Body of pancreas (tissue), 4 donors: Measurements from ENCODE around the gene SH3TC1. TPM values are rescaled to one million over a fixed set of nuclear protein-coding genes. Genes with fewer than 3 reads are reported as not detected.

Experiments used
- ATAC-seq: fragments of 150-250 bp; one replicate; pipeline ENCODE4 v1.9.1; 2016
- DNase-seq, 4 donors: peaks; one replicate each; pipeline ENCODE4 v3.0.0-alpha.2; 2019
- H3K27ac ChIP-seq, 4 donors: fragments of 200-600 bp; sonication (generic); 1 replicate in 3 of 4; 2 replicates in 1 of 4; pipeline versions ENCODE4 v1.5.1 to v1.6.1; 2016 to 2019; ENCODE audit warnings: mild to moderate bottlenecking in 1 of 4, mixed read lengths in 1 of 4, moderate library complexity in 1 of 4
- H3K27me3 ChIP-seq, 2 donors: fragments of 200-600 bp; sonication (generic); one replicate each; pipeline ENCODE4 v1.6.0; 2016; ENCODE audit warnings: mild to moderate bottlenecking in 1 of 2
- H3K36me3 ChIP-seq, 2 donors: fragments of 200-600 bp; sonication (generic); replicated peaks in 1 of 2; 2 replicates each; pipeline ENCODE4 v1.5.1; 2016; ENCODE audit warnings: low read depth in 2 of 2; ENCODE audit not compliant: insufficient read depth in 1 of 2
- H3K4me1 ChIP-seq: fragments of 200-600 bp; sonication (generic); one replicate; pipeline ENCODE4 v1.6.0; 2016
- H3K4me3 ChIP-seq, 2 donors: fragments of 200-600 bp; sonication (generic); 1 replicate in 1 of 2; 2 replicates in 1 of 2; pipeline ENCODE4 v1.5.1; 2016 to 2019
- H3K9me3 ChIP-seq, 3 donors: fragments of 200-600 bp; sonication (generic); 1 replicate in 2 of 3; 2 replicates in 1 of 3; pipeline ENCODE4 v1.5.1; 2016
- POLR2A ChIP-seq, 3 donors: fragments of 450-650 bp; IDR thresholded peaks; one replicate each; pipeline ENCODE4 v1.6.1; 2016; ENCODE audit warnings: antibody characterized with exemption in 3 of 3, mild to moderate bottlenecking in 2 of 3
- WGBS, 2 donors: methylation state at CpG; one replicate each; pipeline ENCODE4 v1.1.5; 2017; 5-methylcytosine and 5-hydroxymethylcytosine counted together
- intact Hi-C: fragments of 100-400 bp; cut with DNase I; formaldehyde crosslinking; loops from one replicate; pipeline ENCODE4 v1.15.1; 2023
- total RNA-seq, 2 donors: library from RNA; depleted of rRNA; stranded (reverse); fragments of >200 nt; gene quantifications; one replicate each; pipeline ENCODE4 v1.1.0, GENCODE V29; 2016
- TF ChIP-seq, protein P1 (sequence below), 7 experiments: fragments of 450-650 bp in 4 of 7; fragments of 200-600 bp in 3 of 7; sonication (generic) in 3 of 7; IDR thresholded peaks; one replicate each; pipeline ENCODE4 v1.5.1; 2016 to 2019; ENCODE audit warnings: antibody characterized with exemption in 7 of 7

Gene SH3TC1
- total RNA-seq, 2 donors from 2014 or later: 31.1 to 103 TPM

DNA sequence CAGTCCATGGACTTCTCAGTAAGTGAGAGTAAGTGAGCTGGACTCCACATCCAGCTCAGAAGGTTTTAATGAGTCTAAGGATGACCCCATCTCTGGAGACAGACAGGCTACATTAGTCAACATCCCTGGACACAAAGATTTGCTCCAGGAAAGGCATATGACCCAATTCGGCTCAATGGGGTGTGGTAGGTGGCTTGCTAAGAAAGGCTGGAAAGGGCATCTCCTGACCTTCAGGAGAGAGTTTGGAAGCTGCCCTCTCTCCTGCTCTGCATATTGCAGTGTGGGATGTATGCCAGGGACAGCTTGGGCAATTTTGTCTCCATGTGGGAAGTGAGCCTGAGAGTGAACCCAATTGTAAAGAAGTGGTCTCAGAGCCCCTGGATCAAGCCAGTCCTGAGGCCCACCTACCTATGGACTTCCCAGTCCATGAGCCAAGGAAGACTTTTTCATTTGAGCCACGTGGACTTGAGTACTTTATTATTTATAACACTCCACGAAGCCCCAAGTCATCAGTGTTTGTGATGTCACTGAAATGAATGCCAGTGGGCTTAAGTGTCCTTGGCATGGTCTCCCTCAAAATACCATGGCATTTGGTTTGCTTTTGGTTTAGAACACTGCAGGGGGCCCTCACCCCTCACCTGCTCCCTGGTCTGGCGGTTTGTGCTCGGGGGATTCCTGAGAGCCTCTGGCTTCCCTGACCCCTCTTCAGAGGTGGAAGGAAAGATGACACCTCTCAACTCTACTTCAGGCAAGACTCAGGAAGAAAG is 30.1 kb upstream of the SH3TC1 start:
- no peaks in the 10 kb centered on the region for H3K27me3 ChIP-seq
- intact Hi-C loops: no loop called here
- no peak overlapping the region for H3K27ac ChIP-seq
- peaks cover 6% of the 10 kb centered on the region for H3K4me1 ChIP-seq
- no peak overlapping the region for H3K4me3 ChIP-seq
- ATAC-seq: no peak
- DNase-seq: no peak
- H3K36me3 ChIP-seq: no peaks in the 10 kb centered on the region
- TF ChIP-seq, protein P1, sequence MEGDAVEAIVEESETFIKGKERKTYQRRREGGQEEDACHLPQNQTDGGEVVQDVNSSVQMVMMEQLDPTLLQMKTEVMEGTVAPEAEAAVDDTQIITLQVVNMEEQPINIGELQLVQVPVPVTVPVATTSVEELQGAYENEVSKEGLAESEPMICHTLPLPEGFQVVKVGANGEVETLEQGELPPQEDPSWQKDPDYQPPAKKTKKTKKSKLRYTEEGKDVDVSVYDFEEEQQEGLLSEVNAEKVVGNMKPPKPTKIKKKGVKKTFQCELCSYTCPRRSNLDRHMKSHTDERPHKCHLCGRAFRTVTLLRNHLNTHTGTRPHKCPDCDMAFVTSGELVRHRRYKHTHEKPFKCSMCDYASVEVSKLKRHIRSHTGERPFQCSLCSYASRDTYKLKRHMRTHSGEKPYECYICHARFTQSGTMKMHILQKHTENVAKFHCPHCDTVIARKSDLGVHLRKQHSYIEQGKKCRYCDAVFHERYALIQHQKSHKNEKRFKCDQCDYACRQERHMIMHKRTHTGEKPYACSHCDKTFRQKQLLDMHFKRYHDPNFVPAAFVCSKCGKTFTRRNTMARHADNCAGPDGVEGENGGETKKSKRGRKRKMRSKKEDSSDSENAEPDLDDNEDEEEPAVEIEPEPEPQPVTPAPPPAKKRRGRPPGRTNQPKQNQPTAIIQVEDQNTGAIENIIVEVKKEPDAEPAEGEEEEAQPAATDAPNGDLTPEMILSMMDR (IDR thresholded peaks at IDR 0.05): no peak
- TF ChIP-seq POLR2A (IDR thresholded peaks at IDR 0.05): no peak
- 82 to 84% methylated on average over 5 of the region's 5 CpGs for WGBS, 2 donors
- H3K9me3 ChIP-seq: no peaks in the 10 kb centered on the region

DNA sequence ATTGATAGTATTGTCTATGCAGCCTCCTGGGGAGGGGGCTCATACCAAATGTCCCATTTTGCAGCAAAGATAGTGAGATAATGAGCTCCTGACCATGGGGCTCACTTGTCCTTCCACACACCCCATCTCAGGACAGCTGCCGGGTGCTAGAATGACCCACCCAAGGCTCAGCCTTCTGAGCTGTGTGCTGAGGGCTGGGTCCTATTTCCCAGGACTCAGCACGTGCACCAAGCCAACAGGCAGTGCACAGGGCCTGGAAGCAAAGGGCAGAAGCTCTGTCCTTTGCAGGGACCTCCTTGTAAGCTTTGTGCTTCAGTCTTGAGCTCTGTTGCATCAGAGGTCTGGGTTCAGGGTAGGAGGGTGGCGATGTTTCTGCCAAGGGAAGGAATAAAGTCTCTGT is 29.3 kb upstream of the SH3TC1 start:
- DNase-seq (no peak), ATAC-seq (no peak)
- Histone ChIP-seq H3K27me3 (no peaks in the 10 kb centered on the region), H3K27ac (no peak overlapping the region), H3K9me3 (no peaks in the 10 kb centered on the region), H3K4me3 (no peak overlapping the region), H3K36me3 (no peaks in the 10 kb centered on the region), H3K4me1 (no peaks in the 10 kb centered on the region)
- WGBS, 2 donors: 90 to 100% methylated on average over 1 to 3 of the region's 3 CpGs
- TF ChIP-seq, protein P1 (IDR thresholded peaks at IDR 0.05): no peak
- TF ChIP-seq POLR2A (IDR thresholded peaks at IDR 0.05): no peak
- intact Hi-C loops: loop anchor here (10.0 kb wide), 1 partner anchor 235 kb away; no protein-coding TSS in a partner anchor

DNA sequence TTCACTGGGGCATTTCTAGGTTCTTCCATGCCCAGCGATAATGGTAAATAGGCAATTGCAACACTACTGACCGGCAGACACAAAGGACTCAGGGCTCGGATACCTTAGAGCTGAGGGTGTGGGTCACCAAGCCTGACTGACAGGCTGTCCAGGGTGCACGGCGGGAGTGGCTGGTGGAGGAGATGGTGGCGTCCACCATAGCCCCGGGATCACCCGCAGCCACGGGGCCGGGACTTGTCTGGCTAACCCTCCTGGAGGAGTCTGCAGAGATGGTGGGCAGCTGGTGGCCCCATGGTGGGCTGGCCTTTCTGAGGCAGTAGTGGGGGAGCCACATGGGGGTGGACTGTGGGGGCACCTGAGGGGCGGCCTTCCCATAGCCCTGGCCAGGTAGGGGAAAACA is 28.7 kb upstream of the SH3TC1 start:
- no peak for TF ChIP-seq POLR2A (IDR thresholded peaks at IDR 0.05)
- TF ChIP-seq, protein P1 (IDR thresholded peaks at IDR 0.05): no peak
- Histone ChIP-seq H3K4me3 (no peak overlapping the region), H3K27me3 (no peaks in the 10 kb centered on the region), H3K4me1 (no peaks in the 10 kb centered on the region), H3K9me3 (no peaks in the 10 kb centered on the region), H3K36me3 (no peaks in the 10 kb centered on the region), H3K27ac (no peak overlapping the region)
- ATAC-seq (no peak), DNase-seq (no peak)
- WGBS, 2 donors: 87 to 95% methylated on average over 11 of the region's 11 CpGs
- intact Hi-C loops: loop anchor here (10.0 kb wide), 1 partner anchor 234 kb away; no protein-coding TSS in a partner anchor

DNA sequence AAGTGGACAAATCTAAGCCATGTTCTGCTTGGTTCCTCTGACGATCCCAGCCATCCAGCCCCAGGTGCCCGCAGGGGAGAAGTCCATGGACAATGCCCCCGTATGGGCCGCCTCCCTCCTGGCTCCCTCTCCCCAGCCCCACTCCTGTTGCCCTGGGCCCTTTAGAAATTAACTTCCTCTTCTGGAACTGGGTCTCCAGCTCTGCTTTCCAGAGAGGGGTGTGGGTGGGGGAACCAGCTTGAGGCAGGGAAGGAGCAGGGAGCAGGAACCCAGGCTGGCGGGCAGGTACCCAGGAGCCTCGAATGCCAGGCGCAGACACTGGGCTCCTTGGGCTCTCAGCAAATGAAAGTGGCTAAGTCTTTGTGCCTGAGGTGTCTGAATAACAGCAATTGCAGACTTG is 27.8 kb upstream of the SH3TC1 start:
- H3K4me3 ChIP-seq: no peak overlapping the region
- TF ChIP-seq, protein P1 (IDR thresholded peaks at IDR 0.05): no peak
- no peak for TF ChIP-seq POLR2A (IDR thresholded peaks at IDR 0.05)
- no peaks in the 10 kb centered on the region for H3K27me3 ChIP-seq
- no peaks in the 10 kb centered on the region for H3K4me1 ChIP-seq
- no peaks in the 10 kb centered on the region for H3K9me3 ChIP-seq
- intact Hi-C loops: loop anchor here (10.0 kb wide), 1 partner anchor 234 kb away; no protein-coding TSS in a partner anchor
- ATAC-seq (no peak), DNase-seq (no peak)
- no peak overlapping the region for H3K27ac ChIP-seq
- no peaks in the 10 kb centered on the region for H3K36me3 ChIP-seq
- 84 to 88% methylated on average over 7 of the region's 7 CpGs for WGBS, 2 donors
